ENCODE results near the gene PPP2CA. TPM values are rescaled to one million over a fixed set of nuclear protein-coding genes. Genes with fewer than 3 reads are reported as not detected.

PPP2CA gene
- total and polyA plus RNA-seq, 2 of the 13 experiments (the other 11 are each of a cell fraction or from before 2014, with no cell fraction given), result 82.4 to 171 TPM

- TF ChIP-seq ZNF124 (CRISPR knock-in tag; IDR thresholded peaks at IDR 0.05) (0 out of 2 replicates have a peak, but pooled peaks have one; percentile 57), ZNF605 (CRISPR knock-in tag; IDR thresholded peaks at IDR 0.05) (0 out of 2 replicates have a peak, but pooled peaks have one; percentile 29), MTA1 (CRISPR knock-in tag; IDR thresholded peaks at IDR 0.05; ENCODE audit: borderline replicate concordance) (no peak), ZFX (CRISPR knock-in tag; IDR thresholded peaks at IDR 0.05; ENCODE audit: low read depth) (peak; percentile 69; the same call in 1 of the 2 replicates), IRF2 (CRISPR knock-in tag; IDR thresholded peaks at IDR 0.05) (no peak), SNAI1 (CRISPR knock-in tag; IDR thresholded peaks at IDR 0.05; ENCODE audit: borderline replicate concordance) (peak; percentile 77; the same call in 1 of the 2 replicates)
These were observed 739 bp downstream of the PPP2CA start (continued) for GRCh38 chr5:134224888-134225779.

GRCh38 chr5:134223406-134224248 is 2.2 kb downstream of the PPP2CA start:
- peaks cover 72% of the 10 kb centered on the region for H3K4me1 ChIP-seq (ENCODE audit: insufficient read depth, low read length)
- ATAC-seq (no peak), FAIRE-seq (no peak), DNase-seq (ENCODE audit: low spot score) (no peak)
- peak overlapping the region; percentile 86 for H3K4me2 ChIP-seq (ENCODE audit: low read depth, low read length)
- in situ Hi-C loops (cut with HindIII; ENCODE audit: extremely low pct_ligation_motif_present, low pct_unique_long_range_greater_than_20kb), result no loop called here
- CTCF ChIA-PET (ENCODE audit: low intra/inter-chr PET ratio, low total read pairs), result no interaction called here
- H3K4me3 ChIP-seq (replicated peaks in 1 of 3; ENCODE audit: insufficient read depth in 1 of 3, low read depth in 2 of 3, low read length in 3 of 3), result peak overlapping the region; percentile 88 to 98 (median 93); a peak in 5 of 6 replicates
- intact Hi-C loops (cut with micrococcal nuclease; ENCODE audit: unreplicated experiment), result no loop called here
- peaks cover 71% of the 10 kb centered on the region for H3K79me2 ChIP-seq (ENCODE audit: insufficient read depth, low read length)
- H3K27me3 ChIP-seq (ENCODE audit: control insufficient read depth in 1 of 2, insufficient read depth in 2 of 2, low read length in 2 of 2), result no peaks in the 10 kb centered on the region; a peak in 1 of 5 replicates
- peaks cover 61% of the 10 kb centered on the region for H4K20me1 ChIP-seq (ENCODE audit: insufficient read depth, low read length)
- H2AFZ ChIP-seq (ENCODE audit: low read length), result no peak overlapping the region
- H3K9me3 ChIP-seq (ENCODE audit: low read length), result no peaks in the 10 kb centered on the region
- peak overlapping the region; percentile 99; the same call in 1 of the 2 replicates for H3K9ac ChIP-seq (ENCODE audit: insufficient read depth, low read depth, low read length)
- H3K36me3 ChIP-seq (replicated peaks in 1 of 2; ENCODE audit: control insufficient read depth in 1 of 2, insufficient read depth in 2 of 2, low read length in 2 of 2), result peaks cover 0 to 9% of the 10 kb centered on the region in 2 experiments; a peak in 2 of 5 replicates
- POLR2A ChIA-PET, result no interaction called here
- H3K27ac ChIP-seq (ENCODE audit: extremely low read length, insufficient read depth, low read length), result no peak overlapping the region
- WGBS (ENCODE audit: low lambda C conversion rate), result 28% methylated on average over 9 of the region's 9 CpGs
- BruUV-seq (replicated peaks), result no TSS peak
- no peak for TF ChIP-seq TSC22D2 (CRISPR knock-in tag; IDR thresholded peaks at IDR 0.05; ENCODE audit: borderline replicate concordance)
- no peak for TF ChIP-seq THAP9 (CRISPR knock-in tag; IDR thresholded peaks at IDR 0.05; ENCODE audit: borderline replicate concordance)
- TF ChIP-seq PRDM10 (CRISPR knock-in tag; IDR thresholded peaks at IDR 0.05; ENCODE audit: low read depth), result no peak
- peak; percentile 86 for TF ChIP-seq ATF7 (IDR thresholded peaks at IDR 0.05)
- TF ChIP-seq ATF7 (CRISPR knock-in tag; IDR thresholded peaks at IDR 0.05), result no peak

Data from HepG2 (cell line).